ENCODE data around the gene LYRM4. TPM values are rescaled to one million over a fixed set of nuclear protein-coding genes. Genes with fewer than 3 reads are reported as not detected.

LYRM4 gene
- total and polyA plus RNA-seq, 9 of the 15 experiments (the other 6 are each of a cell fraction or from before 2014, with no cell fraction given), result 24.2 to 69.4 (median 41.8) TPM

GRCh38 chr6:5205877-5206850 is 54.6 kb downstream of the LYRM4 start (continued):
- TF ChIP-seq, protein P1, sequence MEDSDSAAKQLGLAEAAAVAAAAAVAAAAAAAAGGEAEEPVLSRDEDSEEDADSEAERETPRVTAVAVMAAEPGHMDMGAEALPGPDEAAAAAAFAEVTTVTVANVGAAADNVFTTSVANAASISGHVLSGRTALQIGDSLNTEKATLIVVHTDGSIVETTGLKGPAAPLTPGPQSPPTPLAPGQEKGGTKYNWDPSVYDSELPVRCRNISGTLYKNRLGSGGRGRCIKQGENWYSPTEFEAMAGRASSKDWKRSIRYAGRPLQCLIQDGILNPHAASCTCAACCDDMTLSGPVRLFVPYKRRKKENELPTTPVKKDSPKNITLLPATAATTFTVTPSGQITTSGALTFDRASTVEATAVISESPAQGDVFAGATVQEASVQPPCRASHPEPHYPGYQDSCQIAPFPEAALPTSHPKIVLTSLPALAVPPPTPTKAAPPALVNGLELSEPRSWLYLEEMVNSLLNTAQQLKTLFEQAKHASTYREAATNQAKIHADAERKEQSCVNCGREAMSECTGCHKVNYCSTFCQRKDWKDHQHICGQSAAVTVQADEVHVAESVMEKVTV (CRISPR knock-in tag; IDR thresholded peaks at IDR 0.05), result no peak
- TF ChIP-seq BACH1 (tag; IDR thresholded peaks at IDR 0.05), result no peak
- no peak for TF ChIP-seq ZC3H11A (IDR thresholded peaks at IDR 0.05; ENCODE audit: low read depth, low read length)
- TF ChIP-seq MTA3 (IDR thresholded peaks at IDR 0.05; ENCODE audit: borderline replicate concordance), result no peak
- peak; percentile 67 for TF ChIP-seq ATF7 (IDR thresholded peaks at IDR 0.05)
- peak in 1 of 2 experiments; percentile 24; a peak in 1 of 4 replicates for TF ChIP-seq TRIM24 (IDR thresholded peaks at IDR 0.05)
- TF ChIP-seq ETV1 (tag; conservative IDR thresholded peaks at IDR 0.05; ENCODE audit: low read depth), result no peak
- TF ChIP-seq, protein P2, sequence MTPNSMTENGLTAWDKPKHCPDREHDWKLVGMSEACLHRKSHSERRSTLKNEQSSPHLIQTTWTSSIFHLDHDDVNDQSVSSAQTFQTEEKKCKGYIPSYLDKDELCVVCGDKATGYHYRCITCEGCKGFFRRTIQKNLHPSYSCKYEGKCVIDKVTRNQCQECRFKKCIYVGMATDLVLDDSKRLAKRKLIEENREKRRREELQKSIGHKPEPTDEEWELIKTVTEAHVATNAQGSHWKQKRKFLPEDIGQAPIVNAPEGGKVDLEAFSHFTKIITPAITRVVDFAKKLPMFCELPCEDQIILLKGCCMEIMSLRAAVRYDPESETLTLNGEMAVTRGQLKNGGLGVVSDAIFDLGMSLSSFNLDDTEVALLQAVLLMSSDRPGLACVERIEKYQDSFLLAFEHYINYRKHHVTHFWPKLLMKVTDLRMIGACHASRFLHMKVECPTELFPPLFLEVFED (CRISPR knock-in tag; conservative IDR thresholded peaks at IDR 0.05), result no peak

Data from K562 (cell line).